Endometrial microvascular endothelial cells (primary cell): ENCODE data around the gene SLC37A3. TPM values are rescaled to one million over a fixed set of nuclear protein-coding genes. Genes with fewer than 3 reads are reported as not detected.

Source experiments
- in situ Hi-C: cut with HindIII; loops from 2 replicates; pipeline ENCODE4 v1.10.0; 2017; ENCODE audit warnings: low sequenced_read_pairs, low pct_unique_long_range_greater_than_20kb; ENCODE audit errors: inconsistent ontology term
- total RNA-seq: library from RNA; depleted of rRNA; stranded (reverse); fragments of >200 nt; gene quantifications from one replicate; pipeline ENCODE4 v1.2.3, GENCODE V29; 2015; ENCODE audit errors: inconsistent ontology term

The SLC37A3 gene
- total RNA-seq, 1 donor from 2014 or later: 42.7 TPM

GRCh38 chr7:140289804-140290203, 108.5 kb downstream of the SLC37A3 start:
- in situ Hi-C loops: no loop called here

GRCh38 chr7:140287988-140288387, 110.3 kb downstream of the SLC37A3 start:
- in situ Hi-C loops: no loop called here

GRCh38 chr7:140285938-140286337, 112.4 kb downstream of the SLC37A3 start:
- in situ Hi-C loops: no loop called here

GRCh38 chr7:140284062-140284461, 114.3 kb downstream of the SLC37A3 start:
- in situ Hi-C loops: no loop called here

Other genes starting within 250 kb of the SLC37A3 start
- gene KDM7A, start 221.5 kb downstream of the SLC37A3 start, total RNA-seq: 2.4 TPM
- not detected for gene RAB19, start 5.5 kb upstream of the SLC37A3 start, total RNA-seq
- 50.1 TPM for gene MKRN1, start 81.0 kb upstream of the SLC37A3 start, total RNA-seq
- gene DENND2A, start 242.3 kb upstream of the SLC37A3 start, total RNA-seq: not detected